Measurements from ENCODE around the gene CCDC63.
"Not testable (repeated sequence)": the region's sequence is repeated elsewhere in the genome, so short reads cannot be mapped to it uniquely, and the experiment has no call there.

The CCDC63 gene

GRCh38 chr12:110849748-110850403 lies 3.1 kb downstream of the CCDC63 start:
- no peaks in the 10 kb centered on the region for H3K9me3 ChIP-seq
- no peaks in the 10 kb centered on the region for H3K4me1 ChIP-seq
- in situ Hi-C loops (cut with MboI; ENCODE audit: low sequenced_read_pairs): no loop called here
- no peaks in the 10 kb centered on the region for H3K36me3 ChIP-seq (replicated peaks)
- no peak overlapping the region for H3K4me3 ChIP-seq
- H3K27me3 ChIP-seq (ENCODE audit: low read depth): 0 out of 2 replicates have a peak, but pooled peaks cover 3% of the 10 kb centered on the region
- no peak for DNase-seq (ENCODE audit: low spot score in 2 of 2)

GRCh38 chr12:110850762-110851161 lies 4.0 kb downstream of the CCDC63 start:
- Histone ChIP-seq H3K27me3 (ENCODE audit: low read depth) (0 out of 2 replicates have a peak, but pooled peaks cover 3% of the 10 kb centered on the region), H3K4me1 (no peaks in the 10 kb centered on the region)
- in situ Hi-C loops (cut with MboI; ENCODE audit: low sequenced_read_pairs): no loop called here

GRCh38 chr12:110853836-110854235 lies 7.0 kb downstream of the CCDC63 start:
- no peaks in the 10 kb centered on the region for H3K4me1 ChIP-seq
- H3K27me3 ChIP-seq (ENCODE audit: low read depth): 0 out of 2 replicates have a peak, but pooled peaks cover 3% of the 10 kb centered on the region
- DNase-seq (ENCODE audit: low spot score in 2 of 2): no peak
- H3K9me3 ChIP-seq: no peaks in the 10 kb centered on the region
- no peaks in the 10 kb centered on the region for H3K36me3 ChIP-seq (replicated peaks)
- no peak overlapping the region for H3K4me3 ChIP-seq
- in situ Hi-C loops (cut with MboI; ENCODE audit: low sequenced_read_pairs): no loop called here

More at GRCh38 chr12:110850762-110851161, 4.0 kb downstream of the CCDC63 start:
- no peak for DNase-seq (ENCODE audit: low spot score in 2 of 2)
- H3K4me3 ChIP-seq: no peak overlapping the region
- no peaks in the 10 kb centered on the region for H3K9me3 ChIP-seq
- H3K36me3 ChIP-seq (replicated peaks): no peaks in the 10 kb centered on the region

- in situ Hi-C loops (cut with MboI; ENCODE audit: low sequenced_read_pairs): no loop called here
- Histone ChIP-seq H3K36me3 (replicated peaks) (no peaks in the 10 kb centered on the region), H3K4me1 (peaks cover 10% of the 10 kb centered on the region), H3K9me3 (no peaks in the 10 kb centered on the region), H3K4me3 (no peak overlapping the region), H3K27me3 (ENCODE audit: low read depth) (no peaks in the 10 kb centered on the region)
- DNase-seq (ENCODE audit: low spot score in 2 of 2): no peak
Observed at GRCh38 chr12:110856542-110856941, 9.8 kb downstream of the CCDC63 start.

- Histone ChIP-seq H3K4me1 (peaks cover 19% of the 10 kb centered on the region), H3K36me3 (replicated peaks) (no peaks in the 10 kb centered on the region), H3K4me3 (no peak overlapping the region), H3K9me3 (no peaks in the 10 kb centered on the region), H3K27me3 (ENCODE audit: low read depth) (no peaks in the 10 kb centered on the region)
- in situ Hi-C loops (cut with MboI; ENCODE audit: low sequenced_read_pairs): no loop called here
- DNase-seq (ENCODE audit: low spot score in 2 of 2): peak in 1 of 2 experiments; percentile 18
Observed at GRCh38 chr12:110857528-110857927, 10.7 kb downstream of the CCDC63 start.

- H3K27me3 ChIP-seq (ENCODE audit: low read depth); DNase-seq (ENCODE audit: low spot score in 2 of 2); in situ Hi-C loops (cut with MboI; ENCODE audit: low sequenced_read_pairs); H3K4me3 ChIP-seq; H3K9me3 ChIP-seq; H3K36me3 ChIP-seq (replicated peaks): not testable (repeated sequence)
- peaks cover 22% of the 10 kb centered on the region for H3K4me1 ChIP-seq
Observed at GRCh38 chr12:110857954-110858353, 11.2 kb downstream of the CCDC63 start.

GRCh38 chr12:110858848-110859247 lies 12.1 kb downstream of the CCDC63 start:
- Histone ChIP-seq H3K4me1 (peaks cover 22% of the 10 kb centered on the region), H3K9me3 (no peaks in the 10 kb centered on the region), H3K27me3 (ENCODE audit: low read depth) (no peaks in the 10 kb centered on the region), H3K4me3 (no peak overlapping the region), H3K36me3 (replicated peaks) (no peaks in the 10 kb centered on the region)
- DNase-seq (ENCODE audit: low spot score in 2 of 2): no peak
- in situ Hi-C loops (cut with MboI; ENCODE audit: low sequenced_read_pairs): no loop called here

- Histone ChIP-seq H3K27me3 (ENCODE audit: low read depth) (no peaks in the 10 kb centered on the region), H3K36me3 (replicated peaks) (no peaks in the 10 kb centered on the region), H3K4me1 (peaks cover 22% of the 10 kb centered on the region), H3K4me3 (peak overlapping the region; percentile 11), H3K9me3 (no peaks in the 10 kb centered on the region)
- DNase-seq (ENCODE audit: low spot score in 2 of 2): peak; percentile 91 to 95
- in situ Hi-C loops (cut with MboI; ENCODE audit: low sequenced_read_pairs): no loop called here
Observed at GRCh38 chr12:110860833-110861296, 14.1 kb downstream of the CCDC63 start.

- Histone ChIP-seq H3K36me3 (replicated peaks) (no peaks in the 10 kb centered on the region), H3K4me3 (no peak overlapping the region), H3K27me3 (ENCODE audit: low read depth) (no peaks in the 10 kb centered on the region), H3K4me1 (peaks cover 22% of the 10 kb centered on the region), H3K9me3 (no peaks in the 10 kb centered on the region)
- in situ Hi-C loops (cut with MboI; ENCODE audit: low sequenced_read_pairs): no loop called here
- DNase-seq (ENCODE audit: low spot score in 2 of 2): no peak
Observed at GRCh38 chr12:110861729-110862128, 14.9 kb downstream of the CCDC63 start.

GRCh38 chr12:110862329-110862728 lies 15.5 kb downstream of the CCDC63 start:
- peak; percentile 69 to 83 for DNase-seq (ENCODE audit: low spot score in 2 of 2)
- no peaks in the 10 kb centered on the region for H3K27me3 ChIP-seq (ENCODE audit: low read depth)
- H3K36me3 ChIP-seq (replicated peaks): no peaks in the 10 kb centered on the region
- no peaks in the 10 kb centered on the region for H3K9me3 ChIP-seq
- no peak overlapping the region for H3K4me3 ChIP-seq
- peaks cover 22% of the 10 kb centered on the region for H3K4me1 ChIP-seq
- in situ Hi-C loops (cut with MboI; ENCODE audit: low sequenced_read_pairs): no loop called here

GRCh38 chr12:110863161-110863560 lies 16.4 kb downstream of the CCDC63 start:
- no peaks in the 10 kb centered on the region for H3K36me3 ChIP-seq (replicated peaks)
- no peaks in the 10 kb centered on the region for H3K27me3 ChIP-seq (ENCODE audit: low read depth)
- no peak overlapping the region for H3K4me3 ChIP-seq
- no peak for DNase-seq (ENCODE audit: low spot score in 2 of 2)
- no peaks in the 10 kb centered on the region for H3K9me3 ChIP-seq
- in situ Hi-C loops (cut with MboI; ENCODE audit: low sequenced_read_pairs): no loop called here
- H3K4me1 ChIP-seq: peaks cover 22% of the 10 kb centered on the region

GRCh38 chr12:110865521-110865920 lies 18.7 kb downstream of the CCDC63 start:
- H3K36me3 ChIP-seq (replicated peaks): no peaks in the 10 kb centered on the region
- no peaks in the 10 kb centered on the region for H3K27me3 ChIP-seq (ENCODE audit: low read depth)
- H3K4me1 ChIP-seq: peaks cover 18% of the 10 kb centered on the region
- no peak for DNase-seq (ENCODE audit: low spot score in 2 of 2)
- in situ Hi-C loops (cut with MboI; ENCODE audit: low sequenced_read_pairs): no loop called here
- no peaks in the 10 kb centered on the region; the same call in 1 of the 2 replicates for H3K9me3 ChIP-seq
- H3K4me3 ChIP-seq: no peak overlapping the region

GRCh38 chr12:110869026-110869425 lies 22.2 kb downstream of the CCDC63 start:
- Histone ChIP-seq H3K4me1 (no peaks in the 10 kb centered on the region), H3K9me3 (no peaks in the 10 kb centered on the region; the same call in 1 of the 2 replicates), H3K36me3 (replicated peaks) (no peaks in the 10 kb centered on the region), H3K27me3 (ENCODE audit: low read depth) (no peaks in the 10 kb centered on the region), H3K4me3 (no peak overlapping the region)
- in situ Hi-C loops (cut with MboI; ENCODE audit: low sequenced_read_pairs): no loop called here
- no peak for DNase-seq (ENCODE audit: low spot score in 2 of 2)

GRCh38 chr12:110869803-110870202 lies 23.0 kb downstream of the CCDC63 start:
- Histone ChIP-seq H3K9me3 (no peaks in the 10 kb centered on the region; the same call in 1 of the 2 replicates), H3K4me3 (no peak overlapping the region), H3K27me3 (ENCODE audit: low read depth) (no peaks in the 10 kb centered on the region), H3K4me1 (no peaks in the 10 kb centered on the region), H3K36me3 (replicated peaks) (no peaks in the 10 kb centered on the region)
- in situ Hi-C loops (cut with MboI; ENCODE audit: low sequenced_read_pairs): no loop called here
- no peak for DNase-seq (ENCODE audit: low spot score in 2 of 2)

Measured in HAP-1 (cell line).